Immature natural killer cell (primary cell): ENCODE results near the gene TFB1M. TPM values are rescaled to one million over a fixed set of nuclear protein-coding genes. Genes with fewer than 3 reads are reported as not detected.
A peak's percentile ranks its signal among the peaks of the same experiment; 100 is the strongest.
"Not testable (repeated sequence)": the region's sequence is repeated elsewhere in the genome, so short reads cannot be mapped to it uniquely, and the experiment has no call there.

Experiments
- DNase-seq, 3 donors: peaks; one replicate each; pipeline ENCODE4 v3.0.0; 2022; ENCODE audit warnings: mixed read lengths in 1 of 3
- H3K27ac Mint-ChIP-seq, 6 donors: one replicate each; pipeline ENCODE4 v1.8.0; 2020; ENCODE audit warnings: mixed read lengths in 6 of 6, mild to moderate bottlenecking in 5 of 6, inconsistent platforms in 4 of 6, moderate library complexity in 3 of 6
- H3K27me3 Mint-ChIP-seq, 3 donors: one replicate each; pipeline ENCODE4 v1.8.0; 2020 to 2021; ENCODE audit warnings: low read depth in 3 of 3, mild to moderate bottlenecking in 3 of 3, mixed read lengths in 3 of 3, moderate library complexity in 3 of 3, inconsistent platforms in 1 of 3
- H3K36me3 Mint-ChIP-seq, 3 donors: one replicate each; pipeline ENCODE4 v1.8.0; 2020; ENCODE audit warnings: mixed read lengths in 3 of 3, inconsistent platforms in 2 of 3, mild to moderate bottlenecking in 2 of 3
- H3K4me1 Mint-ChIP-seq, 2 donors: one replicate each; pipeline ENCODE4 v1.8.0; 2020; ENCODE audit warnings: inconsistent platforms in 2 of 2, mild to moderate bottlenecking in 2 of 2, mixed read lengths in 2 of 2, moderate library complexity in 1 of 2
- H3K4me3 Mint-ChIP-seq, 5 donors: one replicate each; pipeline ENCODE4 v1.8.0; 2020; ENCODE audit warnings: mild to moderate bottlenecking in 5 of 5, mixed read lengths in 5 of 5, inconsistent platforms in 3 of 5, moderate library complexity in 3 of 5
- H3K9me3 Mint-ChIP-seq, 6 donors: one replicate each; pipeline ENCODE4 v1.8.0; 2020; ENCODE audit warnings: mild to moderate bottlenecking in 6 of 6, mixed read lengths in 6 of 6, inconsistent platforms in 4 of 6, moderate library complexity in 3 of 6
- polyA plus RNA-seq, 3 donors: library from polyadenylated mRNA; unstranded; fragments of 300-500 nt; fragmentation: Illumina TruSeq; gene quantifications; one replicate each; pipeline ENCODE4 v1.2.3, GENCODE V29; 2021

TFB1M gene
- polyA plus RNA-seq, 3 donors from 2014 or later = 7.8 to 16.1 (median 10.6) TPM

DNA sequence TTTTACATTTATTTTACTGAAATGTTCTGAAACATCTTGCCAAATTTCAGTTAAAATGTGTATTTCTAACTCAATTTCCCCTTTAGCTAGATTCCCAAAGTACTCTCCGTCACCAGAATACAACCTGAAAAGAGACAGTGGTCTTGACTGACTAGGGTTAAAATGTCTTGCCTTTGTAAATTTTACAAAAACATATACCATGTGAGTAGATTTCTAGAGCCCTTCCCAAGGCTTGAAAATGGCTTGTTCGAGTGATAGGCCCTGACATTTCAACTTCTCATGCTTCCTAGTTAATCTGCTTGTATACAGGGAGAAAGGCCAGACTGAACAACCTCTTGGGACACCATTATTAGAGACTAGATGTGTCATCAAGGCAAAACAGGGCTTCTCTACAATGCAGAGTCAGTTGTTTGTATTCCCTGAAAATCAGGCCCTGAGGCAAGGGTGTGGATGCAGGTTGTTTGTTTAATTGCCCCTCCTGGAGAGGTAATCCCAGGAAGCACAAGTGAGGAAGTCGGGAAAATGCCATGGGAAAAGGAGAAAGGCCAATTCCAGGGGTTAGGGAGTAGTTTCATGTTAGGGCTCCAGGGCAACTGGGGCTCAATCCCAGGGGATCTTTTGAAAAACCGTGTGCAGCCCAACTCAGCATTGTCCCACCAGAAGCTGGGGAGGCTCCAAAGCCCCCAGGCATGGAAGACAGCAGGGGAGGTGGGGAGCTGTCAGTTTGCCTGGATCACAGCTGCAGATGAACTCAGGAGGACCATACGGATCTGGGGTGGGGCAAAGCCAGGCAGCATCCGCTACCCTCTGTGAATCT is 11.6 kb upstream of the TFB1M start:
- H3K4me1 Mint-ChIP-seq = peaks cover 2 to 6% of the 10 kb centered on the region in 2 donors
- no peak overlapping the region for H3K4me3 Mint-ChIP-seq
- H3K27ac Mint-ChIP-seq = no peak overlapping the region
- H3K9me3 Mint-ChIP-seq = no peaks in the 10 kb centered on the region
- H3K36me3 Mint-ChIP-seq = no peaks in the 10 kb centered on the region
- peaks cover 0 to 4% (median 0%) of the 10 kb centered on the region in 3 donors for H3K27me3 Mint-ChIP-seq
- no peak for DNase-seq

DNA sequence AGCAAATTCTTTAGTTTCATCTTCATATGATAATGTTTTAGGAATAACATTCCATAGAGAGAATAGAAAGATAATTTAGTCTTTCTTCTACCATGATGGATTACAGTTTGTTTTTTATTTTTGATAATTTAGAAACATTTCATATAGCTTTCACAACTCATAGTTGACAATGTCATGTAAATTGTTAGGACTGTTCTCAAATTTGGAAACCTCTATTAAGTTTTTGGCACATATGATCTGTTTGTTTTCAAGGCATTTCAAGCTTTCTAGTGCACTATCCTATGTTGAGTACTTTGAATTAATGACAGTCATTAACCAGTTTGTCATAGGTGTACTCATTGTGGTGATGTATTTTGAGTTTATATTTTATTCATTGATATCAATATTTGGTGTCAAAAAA is 10.7 kb upstream of the TFB1M start:
- Mint-ChIP-seq H3K9me3 (no peaks in the 10 kb centered on the region), H3K4me3 (no peak overlapping the region), H3K36me3 (no peaks in the 10 kb centered on the region), H3K27ac (no peak overlapping the region), H3K4me1 (peaks cover 2 to 6% of the 10 kb centered on the region in 2 donors), H3K27me3 (peaks cover 0 to 4% (median 1%) of the 10 kb centered on the region in 3 donors)
- no peak for DNase-seq

DNA sequence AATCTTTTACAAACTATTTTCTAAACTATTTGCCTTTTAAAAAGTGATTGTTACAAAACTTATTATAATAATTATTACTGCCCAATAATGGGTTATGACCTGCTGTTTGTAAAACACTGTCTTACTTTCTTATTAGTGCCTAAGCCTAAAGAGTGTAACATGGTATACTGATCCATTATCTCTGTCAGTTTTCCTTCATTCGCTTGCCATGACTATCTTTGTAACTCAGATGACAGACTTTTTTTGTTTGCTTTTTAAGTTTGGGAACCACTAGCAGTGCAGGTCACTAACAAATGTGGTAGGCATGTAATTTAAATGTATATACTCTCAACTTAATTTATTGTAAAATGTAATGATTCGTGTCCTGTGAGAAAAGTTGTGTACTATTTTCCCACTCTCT is 9.9 kb upstream of the TFB1M start:
- peaks cover 2 to 6% of the 10 kb centered on the region in 2 donors for H3K4me1 Mint-ChIP-seq
- H3K9me3 Mint-ChIP-seq = no peaks in the 10 kb centered on the region
- H3K4me3 Mint-ChIP-seq = no peak overlapping the region
- H3K27me3 Mint-ChIP-seq = peaks cover 0 to 4% (median 2%) of the 10 kb centered on the region in 3 donors
- no peak overlapping the region for H3K27ac Mint-ChIP-seq
- no peaks in the 10 kb centered on the region for H3K36me3 Mint-ChIP-seq
- DNase-seq = no peak

DNA sequence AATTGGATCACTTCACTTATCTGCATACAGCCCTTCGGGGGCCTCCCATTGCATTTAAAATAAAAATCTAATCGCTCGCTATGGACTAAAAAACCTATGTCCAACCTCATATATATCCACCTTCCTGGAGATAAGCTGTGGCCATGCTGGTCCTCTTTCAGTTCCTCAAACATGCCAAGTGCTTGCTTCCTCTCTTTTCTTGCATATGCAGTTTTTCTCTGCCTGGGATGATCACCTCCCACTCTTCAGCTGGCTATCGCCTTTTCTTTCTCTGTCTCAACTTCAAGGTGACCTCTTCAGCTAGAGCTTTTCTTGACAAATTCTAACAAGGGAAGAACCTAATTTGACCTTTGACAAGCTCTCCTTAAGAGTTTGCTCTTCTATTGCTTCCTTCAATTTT is 5.6 kb upstream of the TFB1M start:
- Mint-ChIP-seq H3K4me1 (peaks cover 7% of the 10 kb centered on the region in 2 donors), H3K27me3 (peaks cover 0 to 8% (median 2%) of the 10 kb centered on the region in 3 donors), H3K4me3 (no peak overlapping the region), H3K27ac (no peak overlapping the region), H3K9me3 (no peaks in the 10 kb centered on the region), H3K36me3 (no peaks in the 10 kb centered on the region)
- DNase-seq = no peak

DNA sequence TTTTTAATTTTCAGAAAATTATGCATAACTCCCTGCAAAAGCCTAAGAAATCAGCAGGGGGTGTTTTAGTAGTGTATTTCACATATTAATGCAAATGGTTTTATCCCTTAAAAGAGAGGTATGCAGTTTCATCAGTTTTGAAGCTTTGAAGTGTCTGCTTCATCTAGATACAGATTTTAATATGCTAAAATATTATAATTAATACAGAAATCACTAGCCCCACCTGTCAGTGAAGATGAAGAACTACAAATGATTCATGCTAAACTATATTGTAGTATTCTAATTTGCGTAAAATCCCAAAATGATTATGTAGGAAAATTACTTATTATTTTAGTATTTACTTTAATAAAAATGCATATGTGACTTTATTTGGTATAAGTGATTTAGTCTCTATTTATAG is 2.9 kb upstream of the TFB1M start:
- Mint-ChIP-seq H3K4me1 (peaks cover 22 to 30% of the 10 kb centered on the region in 2 donors), H3K9me3 (no peaks in the 10 kb centered on the region), H3K36me3 (no peaks in the 10 kb centered on the region), H3K27ac (no peak overlapping the region), H3K4me3 (no peak overlapping the region), H3K27me3 (peaks cover 7 to 13% (median 8%) of the 10 kb centered on the region in 3 donors)
- no peak for DNase-seq

DNA sequence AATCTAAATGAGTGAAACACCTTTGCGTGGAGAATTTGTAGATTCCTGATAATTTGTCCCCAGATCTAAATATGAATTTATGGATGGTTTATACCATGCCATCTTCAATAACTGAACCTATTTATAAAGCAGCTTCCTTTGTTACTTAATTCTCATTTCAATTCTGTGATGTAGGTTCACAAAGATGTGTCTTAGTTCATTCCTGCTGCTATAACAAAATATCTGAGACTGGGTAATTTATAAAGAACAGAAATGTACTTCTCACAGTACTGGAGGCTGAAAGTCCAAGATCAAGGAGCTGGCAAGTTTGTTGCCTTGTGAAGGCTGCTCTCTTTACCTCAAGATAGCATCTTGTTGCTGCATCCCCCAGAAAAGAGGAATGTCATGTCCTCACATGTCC is 2.1 kb upstream of the TFB1M start:
- Mint-ChIP-seq H3K4me1 (peaks cover 22 to 30% of the 10 kb centered on the region in 2 donors), H3K9me3 (no peaks in the 10 kb centered on the region), H3K4me3 (no peak overlapping the region), H3K27me3 (peaks cover 7 to 13% (median 8%) of the 10 kb centered on the region in 3 donors), H3K27ac (no peak overlapping the region), H3K36me3 (no peaks in the 10 kb centered on the region)
- DNase-seq = no peak

DNA sequence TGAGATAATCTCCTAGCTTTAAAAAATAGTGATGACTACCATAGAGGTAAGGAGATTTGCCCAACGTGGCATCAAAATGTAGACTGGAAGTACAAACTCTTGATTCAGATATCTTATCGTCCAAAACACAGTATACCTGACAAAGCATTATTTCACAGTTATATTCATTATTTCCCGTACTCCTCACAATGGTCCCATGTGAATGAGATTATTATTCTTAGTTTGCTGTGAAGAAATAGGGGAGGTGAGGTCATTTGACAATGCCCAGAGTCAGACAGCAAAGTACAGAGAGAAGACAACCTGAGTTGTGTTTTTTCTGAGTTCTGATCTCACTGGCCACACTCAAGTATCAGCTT is 1.2 kb upstream of the TFB1M start:
- Mint-ChIP-seq H3K4me1 (peaks cover 22 to 30% of the 10 kb centered on the region in 2 donors), H3K27me3 (peaks cover 7 to 11% (median 8%) of the 10 kb centered on the region in 3 donors), H3K27ac (peak overlapping the region in 5 of 6 donors; percentile 80 to 96 (median 95)), H3K9me3 (no peaks in the 10 kb centered on the region), H3K4me3 (peak overlapping the region; percentile 88 to 98 (median 96)), H3K36me3 (peaks cover 0 to 3% (median 0%) of the 10 kb centered on the region in 3 donors)
- DNase-seq = no peak

DNA sequence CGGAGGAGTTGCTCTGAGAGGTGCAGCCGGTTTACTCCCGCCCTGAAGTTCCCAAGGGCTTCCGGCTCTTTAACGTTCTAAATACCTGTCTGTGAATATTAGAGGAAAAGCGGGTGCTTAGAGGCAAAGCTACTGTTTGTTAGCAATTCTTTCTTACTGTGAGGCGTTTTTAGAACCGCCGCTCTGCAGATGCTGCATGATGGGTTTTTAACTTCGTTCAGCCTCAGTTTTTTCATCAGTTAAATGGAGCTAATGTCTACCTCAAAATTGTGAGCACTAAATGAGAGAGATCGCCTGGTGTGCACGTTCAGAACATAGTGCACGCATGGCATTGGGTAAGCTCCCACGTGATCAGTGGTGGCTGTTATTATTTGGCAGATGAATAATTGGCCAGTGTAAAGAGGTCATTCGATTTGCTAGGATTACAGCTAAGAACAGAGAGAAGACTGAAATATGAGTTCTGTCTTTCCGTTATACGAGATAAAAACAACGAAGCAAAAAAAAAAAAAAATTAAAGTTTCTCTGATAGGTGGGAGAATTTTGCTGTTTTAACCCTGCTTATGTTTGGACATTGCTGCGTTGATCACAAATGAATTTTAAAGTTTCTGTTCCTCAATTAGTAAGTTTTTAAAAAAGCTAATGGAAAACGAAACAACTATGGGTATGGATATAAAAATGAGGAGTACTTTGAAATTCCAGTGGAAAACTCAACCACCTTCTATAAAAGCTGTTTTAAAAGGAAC is 660 bp upstream of the TFB1M start:
- H3K4me3 Mint-ChIP-seq = peak overlapping the region; percentile 88 to 98 (median 96)
- no peaks in the 10 kb centered on the region for H3K9me3 Mint-ChIP-seq
- no peak for DNase-seq
- H3K27ac Mint-ChIP-seq = peak overlapping the region; percentile 80 to 96 (median 94)
- H3K36me3 Mint-ChIP-seq = peaks cover 0 to 7% (median 0%) of the 10 kb centered on the region in 3 donors
- H3K4me1 Mint-ChIP-seq = peaks cover 22 to 30% of the 10 kb centered on the region in 2 donors
- H3K27me3 Mint-ChIP-seq = peaks cover 6 to 11% (median 7%) of the 10 kb centered on the region in 3 donors

DNA sequence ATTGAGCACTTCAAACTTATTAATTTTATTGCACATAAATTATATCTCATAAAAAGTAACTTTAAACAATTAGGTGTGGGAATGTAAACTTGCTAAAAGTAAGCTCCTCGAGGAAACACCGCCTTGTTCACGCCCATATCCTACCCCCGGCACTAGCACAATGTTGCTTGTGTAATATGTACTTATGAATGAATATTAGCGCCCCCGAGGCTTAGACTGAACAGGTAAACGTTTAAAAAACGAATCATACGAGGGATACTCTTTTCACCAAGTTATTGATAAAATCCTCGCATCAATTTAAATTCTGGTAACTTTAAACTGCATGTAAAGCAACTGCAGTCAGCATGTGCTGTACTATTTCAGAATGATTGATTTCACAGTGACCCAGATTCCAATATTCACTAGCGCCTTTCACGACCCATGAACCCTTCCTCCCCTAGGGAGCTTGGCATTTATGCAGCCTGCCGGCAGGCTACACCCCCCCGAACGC is 637 bp downstream of the TFB1M start:
- peak overlapping the region; percentile 80 to 96 (median 94) for H3K27ac Mint-ChIP-seq
- peaks cover 5 to 9% (median 7%) of the 10 kb centered on the region in 3 donors for H3K27me3 Mint-ChIP-seq
- no peaks in the 10 kb centered on the region for H3K9me3 Mint-ChIP-seq
- DNase-seq = peak in 1 of 3 donors; percentile 6
- H3K4me3 Mint-ChIP-seq = peak overlapping the region; percentile 88 to 98 (median 96)
- H3K36me3 Mint-ChIP-seq = peaks cover 0 to 11% (median 5%) of the 10 kb centered on the region in 3 donors
- peaks cover 24 to 36% of the 10 kb centered on the region in 2 donors for H3K4me1 Mint-ChIP-seq

DNA sequence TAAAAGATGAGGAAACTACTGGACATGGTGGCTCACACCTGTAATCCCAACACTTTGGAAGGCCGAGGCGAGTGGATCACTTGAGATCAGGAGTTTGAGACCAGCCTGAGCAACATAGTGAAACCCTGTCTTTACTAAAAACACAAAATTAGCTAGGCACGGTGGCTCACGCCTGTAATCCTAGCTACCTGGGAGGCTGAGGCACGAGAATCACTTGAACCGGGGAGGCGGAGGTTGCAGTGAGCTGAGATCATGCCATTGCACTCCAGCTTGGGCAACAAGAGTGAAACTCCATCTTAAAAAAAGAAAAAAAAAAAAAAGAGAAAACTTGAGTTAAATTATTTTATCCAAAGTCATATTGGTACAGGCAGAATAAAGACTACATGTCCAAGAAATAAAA is 1.3 kb downstream of the TFB1M start:
- Mint-ChIP-seq H3K4me1 (peaks cover 24 to 41% of the 10 kb centered on the region in 2 donors), H3K4me3 (peak overlapping the region; percentile 48 to 98 (median 96)), H3K27ac (peak overlapping the region in 5 of 6 donors; percentile 46 to 96 (median 59)), H3K36me3 (peaks cover 3 to 11% (median 5%) of the 10 kb centered on the region in 3 donors)
- not testable (repeated sequence) for H3K27me3 Mint-ChIP-seq, DNase-seq, H3K9me3 Mint-ChIP-seq

DNA sequence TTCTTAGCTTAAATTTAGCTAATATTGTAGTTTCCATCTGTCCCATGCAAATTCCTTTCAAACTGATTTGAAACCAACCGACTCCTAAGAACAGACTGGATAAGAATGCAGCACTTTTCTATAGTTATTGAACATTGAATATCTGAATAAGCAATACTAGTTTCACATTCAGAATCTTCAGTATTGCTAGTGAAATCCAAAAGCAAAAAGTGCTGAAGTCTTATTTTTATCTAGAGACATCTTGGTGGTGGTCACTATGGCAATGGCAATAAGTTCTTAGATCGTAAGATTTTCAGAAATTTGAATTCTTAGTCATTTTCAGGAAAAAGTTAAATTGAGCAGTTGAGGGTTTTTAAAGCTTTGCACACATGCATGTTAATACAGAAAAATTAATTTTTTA is 2.7 kb downstream of the TFB1M start:
- no peak for DNase-seq
- H3K4me1 Mint-ChIP-seq = peaks cover 24 to 45% of the 10 kb centered on the region in 2 donors
- no peaks in the 10 kb centered on the region for H3K9me3 Mint-ChIP-seq
- H3K4me3 Mint-ChIP-seq = no peak overlapping the region
- no peak overlapping the region for H3K27ac Mint-ChIP-seq
- peaks cover 5 to 9% (median 7%) of the 10 kb centered on the region in 3 donors for H3K27me3 Mint-ChIP-seq
- H3K36me3 Mint-ChIP-seq = peaks cover 3 to 11% (median 5%) of the 10 kb centered on the region in 3 donors

DNA sequence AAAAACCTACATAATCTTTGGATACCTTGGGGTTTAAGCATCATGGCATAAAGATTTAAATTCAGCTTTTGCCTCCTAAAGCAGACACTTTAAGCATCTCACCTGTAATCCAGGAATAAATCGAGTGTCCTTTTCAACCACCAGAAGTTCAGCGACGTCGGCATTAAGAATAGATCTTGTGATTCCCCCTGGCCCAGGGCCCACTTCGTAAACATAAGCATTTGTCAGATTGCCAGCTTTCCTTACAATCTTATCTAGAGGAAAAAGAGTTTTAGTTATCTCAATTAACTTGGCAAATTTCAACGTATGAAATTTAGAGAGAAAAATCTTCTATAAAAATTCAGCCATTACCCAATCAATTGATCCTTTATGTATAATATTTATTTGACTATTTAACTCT is 3.2 kb downstream of the TFB1M start:
- Mint-ChIP-seq H3K36me3 (peaks cover 3 to 11% (median 5%) of the 10 kb centered on the region in 3 donors), H3K9me3 (no peaks in the 10 kb centered on the region), H3K4me3 (no peak overlapping the region)

DNA sequence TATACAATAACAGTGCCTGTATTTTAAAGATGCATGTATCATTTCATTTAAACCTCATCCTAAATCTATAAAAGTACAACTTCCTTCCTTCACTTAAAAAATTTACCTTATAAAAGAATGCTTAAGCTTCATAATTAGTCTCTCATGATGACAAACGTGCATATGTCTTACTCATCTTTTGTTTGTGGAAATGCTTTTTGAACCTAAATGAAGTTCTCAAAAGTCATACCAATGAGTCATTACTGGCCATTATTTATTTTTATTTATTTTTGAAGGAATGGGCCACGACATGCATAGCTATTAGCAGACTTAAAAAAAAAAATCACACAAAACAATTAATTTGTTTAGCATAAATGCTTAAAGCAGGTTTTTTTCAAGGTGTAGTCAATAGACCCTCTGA is 3.7 kb downstream of the TFB1M start:
- H3K4me3 Mint-ChIP-seq = no peak overlapping the region
- peaks cover 3 to 11% (median 5%) of the 10 kb centered on the region in 3 donors for H3K36me3 Mint-ChIP-seq
- DNase-seq = no peak
- peak overlapping the region in 2 of 6 donors; percentile 9 to 44 for H3K27ac Mint-ChIP-seq
- peaks cover 7 to 9% (median 8%) of the 10 kb centered on the region in 3 donors for H3K27me3 Mint-ChIP-seq
- H3K9me3 Mint-ChIP-seq = no peaks in the 10 kb centered on the region
- peaks cover 24 to 54% of the 10 kb centered on the region in 2 donors for H3K4me1 Mint-ChIP-seq

More for the DNA sequence above, 3.2 kb downstream of the TFB1M start:
- H3K27ac Mint-ChIP-seq = no peak overlapping the region
- peaks cover 24 to 49% of the 10 kb centered on the region in 2 donors for H3K4me1 Mint-ChIP-seq
- H3K27me3 Mint-ChIP-seq = peaks cover 5 to 9% (median 7%) of the 10 kb centered on the region in 3 donors
- DNase-seq = no peak

DNA sequence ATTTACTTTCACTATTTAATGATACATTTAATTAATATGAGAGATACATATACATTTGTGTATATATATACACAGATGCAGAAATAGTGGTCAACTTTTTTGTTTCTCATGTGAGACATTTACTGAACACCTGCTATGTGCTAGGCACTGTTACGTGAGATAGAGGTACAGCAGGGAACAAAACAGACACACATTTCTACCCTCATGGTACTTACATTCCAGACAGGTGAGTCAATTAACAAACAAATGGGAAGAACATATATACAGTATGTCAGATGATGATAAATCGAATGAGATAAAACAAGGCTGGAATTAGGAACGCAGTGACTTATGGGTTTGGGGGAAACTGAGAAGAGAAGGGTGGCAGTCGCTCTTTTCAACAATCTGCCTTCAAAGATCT is 5.1 kb downstream of the TFB1M start:
- H3K4me3 Mint-ChIP-seq = no peak overlapping the region
- no peaks in the 10 kb centered on the region for H3K9me3 Mint-ChIP-seq
- peak overlapping the region in 2 of 6 donors; percentile 38 to 43 for H3K27ac Mint-ChIP-seq
- H3K4me1 Mint-ChIP-seq = peaks cover 14 to 49% of the 10 kb centered on the region in 2 donors
- peaks cover under 1 to 5% (median 4%) of the 10 kb centered on the region in 3 donors for H3K27me3 Mint-ChIP-seq
- DNase-seq = no peak
- H3K36me3 Mint-ChIP-seq = peaks cover 8 to 17% (median 12%) of the 10 kb centered on the region in 3 donors
